H1 (cell line): ENCODE measurements around the gene GDPD5. TPM values are rescaled to one million over a fixed set of nuclear protein-coding genes. Genes with fewer than 3 reads are reported as not detected.

Experiments used
- CTCF ChIA-PET: fragments of 300-600 bp; sonication (Branson Sonifier 250); formaldehyde crosslinking; loops from one replicate; lab custom pipeline; 2021; ENCODE audit not compliant: partially characterized antibody; lab: Charles Lee
- POLR2A ChIA-PET: fragments of 300-600 bp; sonication (Branson Sonifier 250); formaldehyde crosslinking; loops from one replicate; lab custom pipeline; 2021; ENCODE audit warnings: inconsistent platforms; ENCODE audit not compliant: partially characterized antibody; lab: Charles Lee
- DNase-seq, 2 experiments: peaks; one replicate each; pipeline versions ENCODE4 v3.0.0 to v3.0.0-alpha.2; 2010 to 2022; ENCODE audit warnings: low spot score in 2 of 2, low read depth in 1 of 2, mixed read lengths in 1 of 2
- FAIRE-seq: peaks from 2 replicates; lab custom pipeline; 2011; peaks lifted over from hg19 to GRCh38; lab: Jason Lieb, UNC
- H2AFZ ChIP-seq: 2 replicates; pipeline ENCODE4 v1.8.1; 2012; ENCODE audit warnings: low read length, inconsistent platforms
- H2AK5ac ChIP-seq: 2 replicates; pipeline ENCODE4 v1.6.1; 2013; ENCODE audit warnings: low read depth, low read length
- H2BK120ac ChIP-seq: replicated peaks from 2 replicates; pipeline ENCODE3; 2013; ENCODE audit warnings: low read depth, low read length, inconsistent platforms
- H2BK12ac ChIP-seq: 2 replicates; pipeline ENCODE4 v1.6.1; 2013; ENCODE audit warnings: low read depth, low read length
- H2BK15ac ChIP-seq: 2 replicates; pipeline ENCODE4 v1.6.1; 2013; ENCODE audit warnings: low read length
- H2BK20ac ChIP-seq: 2 replicates; pipeline ENCODE4 v1.6.1; 2013; ENCODE audit warnings: low read length
- H2BK5ac ChIP-seq: 2 replicates; pipeline ENCODE4 v1.6.1; 2013; ENCODE audit warnings: low read depth, low read length
- H3K14ac ChIP-seq: 2 replicates; pipeline ENCODE4 v1.6.1; 2013; ENCODE audit warnings: inconsistent platforms; ENCODE audit not compliant: insufficient read length
- H3K18ac ChIP-seq: 2 replicates; pipeline ENCODE4 v1.6.1; 2013; ENCODE audit warnings: low read length; ENCODE audit errors: extremely low read depth
- H3K23ac ChIP-seq: 2 replicates; pipeline ENCODE4 v1.6.1; 2013; ENCODE audit warnings: inconsistent platforms; ENCODE audit not compliant: insufficient read length
- H3K23me2 ChIP-seq: 2 replicates; pipeline ENCODE4 v1.6.1; 2013; ENCODE audit warnings: low read depth, low read length
- H3K27ac ChIP-seq: 2 replicates; pipeline ENCODE4 v1.6.1; 2011; ENCODE audit warnings: low read depth, low read length, inconsistent platforms
- H3K27me3 ChIP-seq, 4 experiments: replicated peaks in 1 of 4; 1 replicate in 1 of 4; 2 replicates in 3 of 4; pipeline versions ENCODE4 v1.6.1 to v1.8.1; 2011 to 2013; ENCODE audit warnings: low read length in 3 of 4, mild to moderate bottlenecking in 3 of 4, inconsistent platforms in 2 of 4, mixed read lengths in 2 of 4, moderate library complexity in 1 of 4; ENCODE audit not compliant: control insufficient read depth in 3 of 4, insufficient read depth in 3 of 4; ENCODE audit errors: extremely low read depth in 1 of 4
- H3K36me3 ChIP-seq, 4 experiments: 2 replicates each; pipeline versions ENCODE4 v1.6.1 to v1.8.1; 2011 to 2013; ENCODE audit warnings: mild to moderate bottlenecking in 4 of 4, low read length in 3 of 4, moderate library complexity in 2 of 4, control low read depth in 1 of 4, inconsistent platforms in 1 of 4; ENCODE audit not compliant: insufficient read depth in 4 of 4, control insufficient read depth in 2 of 4
- H3K4ac ChIP-seq: replicated peaks from 2 replicates; pipeline ENCODE3; 2013; ENCODE audit warnings: low read length, low read depth, mixed read lengths, inconsistent platforms; ENCODE audit not compliant: insufficient read length
- H3K4me1 ChIP-seq, 4 experiments: replicated peaks in 1 of 4; 1 replicate in 1 of 4; 2 replicates in 3 of 4; pipeline versions ENCODE4 v1.6.1 to v1.8.1; 2011 to 2013; ENCODE audit warnings: low read length in 3 of 4, inconsistent platforms in 2 of 4, mixed read lengths in 1 of 4; ENCODE audit not compliant: insufficient read depth in 4 of 4, control insufficient read depth in 3 of 4
- H3K4me2 ChIP-seq, 2 experiments: 2 replicates each; pipeline versions ENCODE4 v1.6.1 to v1.8.1; 2011 to 2013; ENCODE audit warnings: low read depth in 2 of 2, low read length in 2 of 2, control low read depth in 1 of 2, inconsistent platforms in 1 of 2, mild to moderate bottlenecking in 1 of 2; ENCODE audit not compliant: insufficient read depth in 1 of 2
- H3K4me3 ChIP-seq, 4 experiments: fragments of 200-600, 300-600 bp in 1 of 4; sonication (generic), shearing (Covaris generic), sonication (Bioruptor Twin) in 1 of 4; 2 replicates each; pipeline versions ENCODE4 v1.5.1 to v1.8.1; 2011 to 2016; ENCODE audit warnings: low read length in 4 of 4, low read depth in 3 of 4, control low read depth in 2 of 4, inconsistent platforms in 2 of 4, mild to moderate bottlenecking in 2 of 4, mixed read lengths in 1 of 4, moderate library complexity in 1 of 4; ENCODE audit not compliant: insufficient read depth in 2 of 4; ENCODE audit errors: extremely low read depth in 1 of 4
- H3K56ac ChIP-seq: replicated peaks from 2 replicates; pipeline ENCODE3; 2013; ENCODE audit warnings: low read depth, mild to moderate bottlenecking, mixed read lengths, low read length, inconsistent platforms; ENCODE audit not compliant: insufficient read length
- H3K79me1 ChIP-seq: 2 replicates; pipeline ENCODE4 v1.6.1; 2013; ENCODE audit warnings: low read depth, low read length, control low read depth
- H3K79me2 ChIP-seq, 2 experiments: 2 replicates each; pipeline versions ENCODE4 v1.6.1 to v1.8.1; 2012 to 2013; ENCODE audit warnings: low read length in 2 of 2, mild to moderate bottlenecking in 2 of 2, inconsistent platforms in 1 of 2; ENCODE audit not compliant: insufficient read depth in 2 of 2, control insufficient read depth in 1 of 2
- H3K9ac ChIP-seq, 4 experiments: replicated peaks in 1 of 4; 1 replicate in 1 of 4; 2 replicates in 3 of 4; pipeline versions ENCODE4 v1.6.1 to v1.8.1; 2011 to 2013; ENCODE audit warnings: low read depth in 3 of 4, low read length in 3 of 4, control low read depth in 2 of 4, mild to moderate bottlenecking in 2 of 4, moderate library complexity in 2 of 4, inconsistent platforms in 1 of 4; ENCODE audit errors: extremely low read depth in 1 of 4
- H3K9me3 ChIP-seq, 2 experiments: 2 replicates each; pipeline versions ENCODE4 v1.6.1 to v1.8.1; 2012 to 2013; ENCODE audit warnings: mild to moderate bottlenecking in 2 of 2, moderate library complexity in 2 of 2, control low read depth in 1 of 2, inconsistent platforms in 1 of 2, low read depth in 1 of 2, low read length in 1 of 2, mixed read lengths in 1 of 2; ENCODE audit not compliant: insufficient read depth in 2 of 2
- H4K20me1 ChIP-seq, 2 experiments: replicated peaks in 1 of 2; 2 replicates each; pipeline versions ENCODE3 to v1.8.1; 2011 to 2013; ENCODE audit warnings: inconsistent platforms in 2 of 2, low read length in 2 of 2, mild to moderate bottlenecking in 1 of 2; ENCODE audit not compliant: insufficient read depth in 2 of 2, control insufficient read depth in 1 of 2
- H4K5ac ChIP-seq: 2 replicates; pipeline ENCODE4 v1.6.1; 2013; ENCODE audit warnings: low read length, low read depth, mixed read lengths, inconsistent platforms; ENCODE audit not compliant: insufficient read length
- H4K8ac ChIP-seq: 2 replicates; pipeline ENCODE4 v1.8.0; 2013; ENCODE audit warnings: mild to moderate bottlenecking, moderate library complexity, low read length, inconsistent platforms; ENCODE audit not compliant: insufficient read depth; ENCODE audit errors: extremely low read depth
- H4K91ac ChIP-seq: replicated peaks from 2 replicates; pipeline ENCODE3; 2013; ENCODE audit warnings: low read length, mixed read lengths, inconsistent platforms; ENCODE audit not compliant: insufficient read length
- WGBS, 2 experiments: shearing (Covaris generic) in 1 of 2; methylation state at CpG; one replicate each; pipeline versions ENCODE4 v1.1.6 to v1.1.7; 2013 to 2015; ENCODE audit warnings: low lambda C conversion rate in 2 of 2, mixed read lengths in 2 of 2, inconsistent platforms in 1 of 2, low coverage in 1 of 2, missing lambda C conversion rate in 1 of 2; ENCODE audit not compliant: insufficient replicate concordance in 2 of 2, insufficient coverage in 1 of 2, insufficient read length in 1 of 2; ENCODE audit errors: extremely low coverage in 1 of 2, missing lambda C conversion rate in 1 of 2; 5-methylcytosine and 5-hydroxymethylcytosine counted together
- polyA plus RNA-seq, 7 experiments: library from polyadenylated mRNA; depleted of rRNA in 3 of 7; stranded (reverse) in 5 of 7; unstranded in 2 of 7; fragments of >200 nt in 5 of 7; fragments of 200-250 nt in 2 of 7; gene quantifications; 1 replicate in 5 of 7; 2 replicates in 1 of 7; 4 replicates in 1 of 7; pipeline versions ENCODE4 v1.2.1 to v1.2.3, GENCODE V29; 2011 to 2013; ENCODE audit warnings: missing spikeins in 2 of 7, mixed read lengths in 2 of 7
- total RNA-seq: library from RNA; stranded (reverse); fragmentation: NEBNext Ultra II Directional; extraction: Animal tissue kit (Norgen Biotek cat#: 25700); gene quantifications from 2 replicates; pipeline ENCODE4 v1.2.1, GENCODE V29; 2021
- TF ChIP-seq, protein P1 (sequence below), 3 experiments: IDR thresholded peaks; 1 replicate in 2 of 3; 2 replicates in 1 of 3; pipeline versions ENCODE4 v1.5.1 to v1.6.1; 2011; ENCODE audit warnings: low read length in 3 of 3, mild to moderate bottlenecking in 3 of 3, inconsistent platforms in 2 of 3, low read depth in 1 of 3, moderate library complexity in 1 of 3; ENCODE audit not compliant: insufficient read depth in 1 of 3; ENCODE audit errors: control extremely low read depth in 1 of 3

GDPD5 gene
- total and polyA plus RNA-seq, 2 of the 8 experiments (the other 6 are each of a cell fraction or from before 2014, with no cell fraction given): 7.8 to 8.6 TPM

DNA sequence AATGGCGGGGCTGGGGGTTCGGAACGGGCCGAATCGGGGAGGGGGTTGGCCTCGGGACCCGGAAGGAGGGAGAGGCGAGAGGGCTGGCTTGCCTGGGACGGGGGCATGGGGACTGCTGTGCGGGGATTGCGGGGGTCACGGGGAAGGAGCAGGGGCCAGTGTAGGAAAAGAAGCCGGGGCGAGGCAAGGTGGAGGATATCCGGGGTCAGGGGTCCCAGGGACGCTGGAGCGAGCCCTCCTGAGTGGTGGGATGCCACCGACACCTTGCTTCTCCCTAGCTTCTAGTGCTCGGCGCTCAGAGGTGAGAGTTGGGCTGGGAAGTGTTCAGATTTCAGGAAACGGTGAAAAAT is 426 bp upstream of the GDPD5 start:
- no peaks in the 10 kb centered on the region for H3K36me3 ChIP-seq
- no peak for FAIRE-seq
- 3% methylated on average over 8 of the region's 21 CpGs; no CpG with 5 or more reads in 1 of the 2 experiments for WGBS, 2 experiments
- no peak overlapping the region for H2BK15ac ChIP-seq
- H2AK5ac ChIP-seq: no peak overlapping the region
- H2BK120ac ChIP-seq: no peak overlapping the region
- H3K79me2 ChIP-seq: no peaks in the 10 kb centered on the region
- H3K9ac ChIP-seq: peak overlapping the region in 3 of 4 experiments; percentile 22 to 31 (median 26); a peak in 5 of 7 replicates
- no peaks in the 10 kb centered on the region for H4K20me1 ChIP-seq
- H4K91ac ChIP-seq: no peak overlapping the region
- H3K4me1 ChIP-seq: peaks cover 0 to 7% (median 1%) of the 10 kb centered on the region in 4 experiments; a peak in 3 of 7 replicates
- H2AFZ ChIP-seq: peak overlapping the region; percentile 87; the same call in 1 of the 2 replicates
- CTCF ChIA-PET: interaction anchor here (1.0 to 27.2 kb wide), 9 partner anchors 10 to 96 kb away, joined by 3 to 603 read pairs (median 5); no protein-coding TSS in a partner anchor
- H3K4me2 ChIP-seq: peak overlapping the region; percentile 50 to 95
- peaks cover 14 to 33% (median 19%) of the 10 kb centered on the region in 4 experiments; a peak in 6 of 7 replicates for H3K27me3 ChIP-seq
- no peak overlapping the region for H2BK12ac ChIP-seq
- no peak overlapping the region for H3K23ac ChIP-seq
- H3K79me1 ChIP-seq: no peaks in the 10 kb centered on the region; the same call in 1 of the 2 replicates
- peak overlapping the region; percentile 87; the same call in 1 of the 2 replicates for H4K8ac ChIP-seq
- no peak for DNase-seq
- POLR2A ChIA-PET: interaction anchor here (1.0 to 2.3 kb wide), 10 partner anchors 11 to 126 kb away, joined by 3 to 9 read pairs (median 4); partner anchors contain the start of gene RPS3
- H3K18ac ChIP-seq: peak overlapping the region; percentile 90
- H3K14ac ChIP-seq: no peak overlapping the region
- no peak overlapping the region for H2BK20ac ChIP-seq
- H3K27ac ChIP-seq: no peak overlapping the region
- H3K56ac ChIP-seq: no peak overlapping the region
- H4K5ac ChIP-seq: no peak overlapping the region
- H2BK5ac ChIP-seq: peak overlapping the region; percentile 75; the same call in 1 of the 2 replicates
- H3K9me3 ChIP-seq: no peaks in the 10 kb centered on the region
- TF ChIP-seq, protein P1, sequence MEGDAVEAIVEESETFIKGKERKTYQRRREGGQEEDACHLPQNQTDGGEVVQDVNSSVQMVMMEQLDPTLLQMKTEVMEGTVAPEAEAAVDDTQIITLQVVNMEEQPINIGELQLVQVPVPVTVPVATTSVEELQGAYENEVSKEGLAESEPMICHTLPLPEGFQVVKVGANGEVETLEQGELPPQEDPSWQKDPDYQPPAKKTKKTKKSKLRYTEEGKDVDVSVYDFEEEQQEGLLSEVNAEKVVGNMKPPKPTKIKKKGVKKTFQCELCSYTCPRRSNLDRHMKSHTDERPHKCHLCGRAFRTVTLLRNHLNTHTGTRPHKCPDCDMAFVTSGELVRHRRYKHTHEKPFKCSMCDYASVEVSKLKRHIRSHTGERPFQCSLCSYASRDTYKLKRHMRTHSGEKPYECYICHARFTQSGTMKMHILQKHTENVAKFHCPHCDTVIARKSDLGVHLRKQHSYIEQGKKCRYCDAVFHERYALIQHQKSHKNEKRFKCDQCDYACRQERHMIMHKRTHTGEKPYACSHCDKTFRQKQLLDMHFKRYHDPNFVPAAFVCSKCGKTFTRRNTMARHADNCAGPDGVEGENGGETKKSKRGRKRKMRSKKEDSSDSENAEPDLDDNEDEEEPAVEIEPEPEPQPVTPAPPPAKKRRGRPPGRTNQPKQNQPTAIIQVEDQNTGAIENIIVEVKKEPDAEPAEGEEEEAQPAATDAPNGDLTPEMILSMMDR (IDR thresholded peaks at IDR 0.05; ENCODE audit: control extremely low read depth in 1 of 3, insufficient read depth in 1 of 3, low read depth in 1 of 3, low read length in 3 of 3): no peak
- peak overlapping the region; percentile 47 to 77 (median 76) for H3K4me3 ChIP-seq
- no peak overlapping the region for H3K4ac ChIP-seq
- H3K23me2 ChIP-seq: peaks cover 9% of the 10 kb centered on the region; the same call in 1 of the 2 replicates
